GM15510 (cell line): ENCODE measurements around the gene VILL.

Experiments
- POLR2A ChIP-seq: IDR thresholded peaks from 3 replicates; pipeline ENCODE4 v1.6.1; 2011; ENCODE audit warnings: borderline replicate concordance; ENCODE audit not compliant: insufficient read length; ENCODE audit errors: extremely low read depth

The VILL gene

DNA sequence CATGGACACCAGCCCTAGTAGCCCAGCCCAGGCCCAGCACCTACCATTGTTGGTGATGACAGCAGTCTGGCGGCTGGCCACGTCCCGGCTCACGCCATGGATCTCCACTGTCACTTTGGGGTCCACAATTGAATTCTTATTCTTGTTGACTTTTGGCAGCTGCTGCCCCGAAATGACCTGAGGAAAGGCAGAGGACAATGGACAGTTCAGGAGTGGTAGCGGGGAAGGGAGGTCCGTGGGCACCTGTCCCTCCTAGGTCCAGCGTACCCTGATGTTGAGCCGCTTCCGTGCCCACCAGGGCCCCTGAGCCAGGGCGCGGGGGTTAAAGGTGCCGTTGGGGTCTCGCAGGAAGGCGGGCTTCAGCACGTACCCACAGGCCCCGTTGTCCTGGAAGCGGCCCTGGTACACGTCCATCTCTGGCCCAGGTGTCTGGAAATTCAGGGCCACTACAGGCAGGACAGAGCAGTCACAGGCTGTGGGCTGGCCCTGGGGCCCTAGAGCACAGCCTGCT, 17.7 kb downstream of the VILL start:
- TF ChIP-seq POLR2A: no peak

DNA sequence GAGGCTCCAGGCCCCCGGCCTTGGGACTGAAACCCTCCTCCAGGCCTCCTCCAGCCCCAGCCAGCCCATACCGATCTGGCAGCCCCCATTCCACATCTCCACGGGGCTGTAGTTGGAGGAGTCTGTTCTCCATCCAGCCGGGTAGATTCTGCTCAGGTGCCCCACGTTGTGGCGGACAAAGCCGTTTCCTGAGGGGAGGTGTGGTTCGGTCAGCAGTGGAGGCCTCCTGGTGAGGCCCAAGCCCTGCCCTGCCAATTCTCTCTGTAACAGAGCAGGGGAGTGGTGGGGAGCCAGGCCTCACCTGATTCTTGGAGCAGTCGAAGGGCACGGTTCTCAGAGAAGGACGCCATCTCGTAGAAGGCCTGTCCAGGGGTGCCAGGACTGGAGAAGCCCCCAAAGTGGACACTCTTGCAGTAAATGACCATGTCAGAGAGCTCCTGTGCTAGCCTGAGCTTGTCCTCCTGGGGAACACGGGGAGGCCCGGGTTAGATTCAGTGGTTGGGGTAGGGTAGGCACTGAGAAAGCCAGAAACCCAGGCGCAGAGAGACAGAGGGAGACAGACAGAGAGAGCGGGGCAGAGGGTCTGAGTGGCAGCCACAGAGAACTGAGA, 18.5 kb downstream of the VILL start:
- TF ChIP-seq POLR2A: no peak

DNA sequence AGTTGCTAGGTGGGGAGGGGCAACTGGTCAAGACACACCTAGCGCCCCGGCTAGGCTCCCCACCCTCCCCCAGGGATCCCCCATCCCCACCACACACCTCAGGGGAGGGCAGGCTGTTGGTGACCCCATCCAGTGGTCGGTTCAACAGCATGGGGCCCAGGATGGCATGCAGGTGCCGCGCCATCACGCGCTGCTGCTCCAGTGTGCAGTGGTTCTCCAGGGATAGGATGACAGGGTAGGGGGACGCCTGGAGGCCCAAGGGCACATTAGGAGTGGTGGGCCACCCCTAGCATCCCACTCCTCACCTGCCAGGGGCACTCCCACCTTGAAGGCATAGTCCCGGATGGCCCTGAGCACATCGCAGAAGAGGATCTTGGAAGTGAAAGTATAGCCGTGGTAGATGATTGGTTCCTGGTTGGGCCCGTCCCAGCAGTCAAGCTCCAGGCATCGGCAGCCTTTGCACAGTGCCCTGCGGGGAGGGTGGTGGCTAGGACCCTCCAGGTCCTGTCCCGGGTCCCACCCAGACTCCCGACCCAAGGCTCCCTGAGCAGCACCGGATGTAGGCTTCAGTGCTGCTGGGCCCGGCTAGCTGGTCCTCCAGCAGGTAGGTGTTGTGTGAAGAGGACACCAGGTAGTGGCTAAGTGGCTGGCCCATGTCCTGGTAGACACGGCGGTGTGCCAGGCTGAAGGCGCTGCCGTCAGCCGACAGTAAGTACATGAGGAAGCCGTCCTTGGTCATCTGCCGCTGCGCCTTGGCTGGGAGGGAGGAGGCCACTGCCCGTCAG, 19.4 kb downstream of the VILL start:
- no peak for TF ChIP-seq POLR2A

DNA sequence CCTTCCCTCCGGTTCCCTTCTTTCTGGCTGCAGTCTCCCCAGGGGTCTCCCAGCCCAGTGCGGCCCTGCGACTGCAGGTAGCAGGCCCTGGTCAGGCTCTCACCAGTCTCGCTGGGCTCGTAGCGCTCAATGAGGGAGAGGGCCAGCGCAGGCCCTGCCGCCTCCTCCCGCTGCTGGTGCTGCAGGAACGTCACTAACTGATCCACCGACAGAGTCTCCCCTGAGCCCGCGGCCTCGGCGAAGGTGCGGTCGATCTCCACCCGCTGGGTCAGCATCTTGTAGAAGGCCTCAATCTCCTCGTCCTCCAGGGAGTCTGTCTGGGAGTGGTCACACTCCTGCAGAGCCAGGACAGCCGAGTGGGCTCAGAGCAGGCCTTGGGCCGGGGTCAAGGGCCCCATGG, 20.5 kb downstream of the VILL start:
- TF ChIP-seq POLR2A: no peak

DNA sequence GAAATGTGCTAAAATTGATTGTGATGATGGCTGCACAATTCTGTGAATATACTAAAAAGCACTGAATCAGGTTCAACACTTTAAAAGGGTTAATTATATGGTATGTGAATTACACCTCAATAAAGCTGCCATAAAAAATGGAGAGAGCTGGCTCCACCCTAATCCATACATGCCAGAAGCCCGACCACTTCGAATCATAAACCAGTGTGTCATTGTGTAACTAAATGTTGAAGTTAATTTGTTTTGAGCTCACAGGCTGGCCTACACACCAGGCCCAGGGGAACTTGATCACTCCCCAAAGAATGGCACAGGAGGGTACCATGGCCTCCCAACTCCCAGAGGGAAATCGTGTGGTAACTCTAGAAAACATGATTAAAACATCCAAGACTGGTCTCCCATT, 24.9 kb downstream of the VILL start:
- no peak for TF ChIP-seq POLR2A

DNA sequence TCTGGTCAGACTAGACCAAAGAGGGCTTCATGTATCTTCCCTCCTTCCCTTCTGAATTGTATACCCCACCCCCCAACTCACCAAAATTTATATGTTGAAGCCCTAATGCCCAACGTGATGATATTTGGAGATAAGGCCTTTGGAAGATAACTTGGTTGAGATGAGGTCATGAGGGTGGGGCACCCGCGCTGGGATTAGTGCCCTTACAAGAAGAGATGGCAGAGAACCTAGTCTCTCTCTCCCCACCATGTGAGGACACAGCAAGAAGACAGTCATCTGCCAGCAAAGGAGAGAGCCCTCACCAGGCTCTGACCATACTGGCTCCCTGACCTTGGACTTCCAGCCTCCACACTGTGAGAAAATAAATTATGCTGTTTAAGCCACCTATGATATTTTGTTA, 25.4 kb downstream of the VILL start:
- TF ChIP-seq POLR2A: no peak

DNA sequence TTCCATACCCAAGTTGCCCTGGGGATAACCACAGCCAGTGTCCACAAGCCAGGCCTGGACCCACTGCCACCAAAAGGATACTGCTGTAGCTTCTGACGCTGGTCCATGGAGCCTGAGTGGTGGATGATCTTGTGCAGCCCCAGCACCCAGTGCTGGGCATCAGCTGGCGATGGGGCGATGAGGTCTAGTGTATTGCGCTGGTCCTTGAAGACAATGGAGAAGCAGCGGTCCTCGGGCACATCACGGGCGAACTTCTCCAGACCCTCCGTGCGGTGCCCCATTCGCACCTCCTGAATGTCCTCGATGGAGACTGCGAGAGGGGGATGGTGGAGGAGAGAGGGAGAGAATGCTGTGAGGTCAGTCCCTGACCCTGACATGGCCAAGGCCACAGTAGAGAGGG, 25.8 kb downstream of the VILL start:
- TF ChIP-seq POLR2A: no peak

DNA sequence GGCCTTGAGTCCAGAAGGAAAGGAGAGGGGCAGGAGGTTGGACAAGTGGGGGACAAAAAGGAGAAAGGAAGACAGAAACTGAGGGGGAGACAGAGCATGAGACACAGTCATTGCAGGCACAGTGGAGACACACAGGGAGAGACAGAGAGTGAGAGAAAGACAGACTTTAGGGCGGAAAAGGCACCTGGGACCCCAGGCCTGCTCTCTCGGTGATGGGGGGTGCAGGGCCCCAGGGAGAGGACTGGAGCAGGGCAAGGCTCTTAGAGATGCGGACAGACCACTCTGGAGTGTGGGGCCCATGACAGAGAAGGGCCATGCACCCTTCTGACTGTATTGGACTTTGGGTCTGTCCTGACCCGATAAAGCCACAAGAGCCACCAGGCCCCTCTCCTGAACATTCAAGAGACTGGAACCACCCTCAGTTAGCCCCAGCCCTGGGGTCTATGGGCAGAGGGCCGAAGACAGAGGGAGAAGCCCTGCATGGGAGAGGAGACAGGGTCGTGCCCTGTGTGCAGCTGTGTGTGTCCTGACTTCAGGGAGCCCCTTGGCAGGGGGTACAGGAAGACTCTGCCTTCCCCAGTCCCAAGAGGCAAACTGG, 26.4 kb downstream of the VILL start:
- no peak for TF ChIP-seq POLR2A

DNA sequence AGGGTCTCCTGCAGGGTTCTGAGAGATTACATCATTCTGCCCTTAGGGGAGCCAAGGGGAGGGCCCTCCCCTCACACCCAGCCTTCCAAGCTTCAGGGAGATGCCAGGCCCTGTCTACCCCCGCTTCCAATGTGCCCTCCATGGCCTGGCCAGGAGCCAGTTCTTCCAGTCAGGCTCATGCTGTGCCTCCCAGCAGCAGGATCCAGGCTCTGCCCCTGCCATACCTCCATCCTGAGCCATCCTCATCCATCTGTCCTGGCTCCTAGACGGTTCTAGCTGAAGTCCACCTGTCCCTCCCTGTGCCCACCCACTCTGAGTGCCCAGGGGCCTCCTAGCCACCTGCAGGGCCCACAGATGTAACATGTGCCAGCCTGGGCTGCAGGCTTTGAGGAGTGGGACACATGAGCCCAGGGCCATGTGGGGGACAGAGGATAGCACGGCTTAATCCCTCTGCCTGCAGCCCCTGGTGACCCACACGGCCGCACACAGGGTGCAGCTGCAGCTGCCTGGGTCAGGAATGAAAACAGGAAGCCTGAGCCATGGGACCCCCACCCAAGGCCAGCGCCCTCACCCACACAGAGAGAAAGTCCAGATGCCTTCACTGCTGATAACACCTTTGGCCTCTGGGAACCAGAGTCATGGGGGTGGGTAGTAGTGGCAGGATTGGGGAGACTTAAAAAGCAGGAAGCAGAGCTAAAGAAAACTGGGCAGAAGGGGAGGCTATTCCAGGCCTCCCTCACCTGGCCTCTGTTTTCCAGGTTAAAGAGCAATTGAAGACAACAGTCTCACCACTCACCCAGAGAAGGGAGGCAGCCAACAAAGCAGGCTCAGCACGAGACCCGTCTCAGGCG, 27.1 kb downstream of the VILL start:
- no peak for TF ChIP-seq POLR2A

DNA sequence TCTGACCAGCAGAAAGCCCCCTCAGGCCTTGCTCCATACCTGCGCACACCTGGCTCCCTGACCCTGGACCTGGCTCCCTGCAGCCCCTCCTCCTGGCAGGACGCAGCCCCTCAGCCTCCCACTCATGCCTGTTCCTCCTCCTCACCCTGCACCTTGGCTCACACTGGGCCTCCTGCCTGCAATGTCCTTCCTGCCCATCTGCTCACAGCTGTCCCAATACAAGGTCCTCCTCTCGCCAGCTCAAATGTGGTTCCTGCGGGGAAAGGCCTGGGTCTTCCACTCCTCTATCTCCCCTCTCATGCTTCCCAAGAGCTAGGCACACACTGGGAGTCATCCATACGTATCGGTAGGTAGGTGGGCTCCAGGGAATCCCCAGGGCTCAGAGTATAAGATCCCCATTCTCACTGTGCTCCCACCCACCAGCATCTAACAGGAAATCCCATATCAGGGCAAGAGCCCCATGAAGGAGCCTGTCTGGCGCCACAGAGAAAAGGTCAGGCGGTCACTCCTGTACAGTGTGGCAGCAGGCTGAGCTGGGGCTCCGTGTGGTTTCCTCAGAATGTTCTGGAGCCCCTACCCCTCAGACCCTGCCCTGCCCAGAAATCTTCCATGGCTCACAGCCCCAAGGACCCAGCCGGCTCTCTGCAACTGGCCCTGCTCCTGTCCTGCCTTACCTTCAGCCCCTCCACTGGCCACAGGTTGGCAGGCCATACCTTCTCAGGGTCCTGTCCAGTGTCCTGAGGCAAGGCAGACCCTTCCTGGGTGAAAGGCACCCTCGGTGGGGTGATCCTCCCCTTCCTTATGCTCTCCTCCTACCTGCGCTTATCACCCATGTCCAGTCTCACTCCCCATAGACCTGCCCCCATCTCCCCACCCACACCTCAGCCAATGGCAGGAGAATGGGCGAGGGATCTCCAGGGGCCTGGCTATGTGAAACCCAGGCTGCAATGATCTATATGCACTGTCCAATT, 28.0 kb downstream of the VILL start:
- no peak for TF ChIP-seq POLR2A

DNA sequence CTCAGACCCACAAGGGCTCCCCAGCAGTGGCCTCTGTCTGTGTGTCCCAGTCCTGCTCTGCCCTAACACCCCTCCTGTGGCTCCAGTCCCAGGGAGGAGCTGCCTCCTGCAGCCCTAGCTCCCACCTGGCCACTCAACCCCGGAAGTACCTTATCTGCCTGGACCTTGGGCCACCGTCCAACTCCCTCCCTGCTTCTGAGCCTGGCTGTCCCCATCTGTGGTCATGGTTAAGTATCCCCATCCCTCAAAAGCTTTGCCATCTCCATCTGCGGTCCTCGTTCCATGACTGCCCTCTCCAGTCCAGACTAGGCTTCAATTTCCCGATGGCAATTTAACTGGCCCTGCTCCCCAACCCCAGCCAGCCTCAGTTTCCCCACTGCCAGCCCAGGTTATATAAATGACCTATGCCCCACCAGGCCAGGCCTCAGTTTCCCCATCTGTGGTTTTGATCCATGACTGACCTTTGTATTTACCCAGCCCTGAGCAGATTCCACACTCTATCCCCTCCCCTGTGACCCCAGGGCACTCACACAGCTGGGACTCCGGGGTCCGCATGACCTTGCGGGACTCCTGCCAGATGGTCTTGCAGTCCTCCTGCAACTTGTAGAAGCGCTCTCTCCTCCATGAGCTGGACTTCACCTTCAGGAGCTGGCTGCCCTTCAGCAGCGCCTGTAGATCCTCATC, 29.2 kb downstream of the VILL start:
- no peak for TF ChIP-seq POLR2A

DNA sequence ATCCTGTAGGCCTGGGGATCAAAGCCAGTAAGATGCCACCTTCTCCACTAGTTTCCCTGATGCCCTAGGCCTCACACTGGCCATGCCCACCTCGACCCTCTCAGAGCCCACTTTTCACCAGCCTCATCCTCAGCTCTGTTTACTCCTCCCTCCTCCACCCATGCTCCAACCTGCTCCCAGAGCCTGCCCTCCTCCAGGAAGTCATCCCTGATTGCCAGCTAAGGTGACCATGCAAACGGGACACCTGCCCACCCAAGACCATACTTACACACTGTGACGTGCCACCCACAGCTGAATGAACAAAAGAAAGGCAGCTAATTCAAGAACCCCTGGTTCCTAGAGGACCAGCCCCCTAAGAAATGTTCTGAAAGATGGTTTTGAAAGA, 29.7 kb downstream of the VILL start:
- no peak for TF ChIP-seq POLR2A

DNA sequence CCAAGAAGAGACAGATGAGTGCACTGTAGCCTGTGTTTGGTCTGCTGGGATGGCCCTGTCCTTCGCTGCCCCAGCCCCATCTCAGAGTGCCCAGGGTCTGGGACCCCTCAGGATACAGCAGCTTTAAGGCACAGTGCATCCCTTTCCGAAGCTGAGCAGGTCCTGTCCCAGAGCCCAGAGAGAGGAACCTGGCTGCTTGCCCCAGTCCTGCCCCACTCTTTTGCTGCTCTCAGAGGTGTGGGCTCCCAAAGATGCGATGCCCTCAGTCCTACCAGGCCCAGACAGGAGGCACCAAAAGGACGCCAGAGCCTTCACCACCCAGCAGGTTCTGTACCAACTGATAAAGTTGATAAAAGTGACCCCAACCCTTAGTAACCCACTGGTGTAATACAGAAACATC, 30.6 kb downstream of the VILL start:
- TF ChIP-seq POLR2A: no peak

DNA sequence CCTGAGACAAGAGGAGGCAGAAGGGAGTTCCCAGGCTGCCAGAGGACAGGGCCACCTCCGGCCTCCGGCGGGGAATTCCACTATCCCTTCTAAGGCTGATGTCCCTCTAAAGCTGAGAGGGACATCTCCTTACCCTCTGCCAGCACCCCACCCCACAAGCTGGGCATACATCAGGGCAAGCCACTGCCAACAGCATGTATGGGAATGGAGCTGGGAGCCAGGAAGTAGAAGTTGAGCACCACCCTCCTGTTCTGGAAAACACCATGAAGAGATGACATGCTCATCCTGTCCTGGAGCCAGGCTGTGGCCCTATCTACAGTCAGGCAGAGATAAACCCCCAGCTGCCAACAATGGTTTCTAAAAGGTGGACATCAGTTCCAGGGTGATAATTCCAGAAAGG, 31.7 kb downstream of the VILL start:
- no peak for TF ChIP-seq POLR2A
